ENCODE data around the gene CACNB1.

CACNB1 gene

DNA sequence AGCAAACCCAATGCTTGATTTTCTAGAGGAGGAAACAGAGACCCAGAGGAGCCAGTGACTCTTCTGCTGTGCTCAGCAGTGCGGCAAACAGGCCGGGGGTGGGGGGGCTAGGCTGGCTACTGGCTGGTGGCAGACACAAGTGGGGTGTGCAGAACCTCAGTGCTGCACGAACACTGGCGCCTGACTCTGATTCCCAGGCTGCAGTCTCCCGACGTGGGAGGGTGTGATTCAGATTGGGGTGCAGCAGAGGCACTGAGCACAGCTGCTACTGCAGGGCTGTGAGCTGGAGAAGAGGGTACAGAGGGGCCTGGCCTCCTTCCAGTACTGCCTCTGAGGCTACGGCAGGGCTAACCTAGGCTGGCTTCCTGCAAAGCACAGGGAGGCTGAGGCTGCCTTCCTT, 10.7 kb upstream of the CACNB1 start:
- Mint-ChIP-seq H3K36me3 (peaks cover 18% of the 10 kb centered on the region), H3K4me1 (peaks cover 35% of the 10 kb centered on the region), H3K27ac (no peak overlapping the region), H3K9me3 (no peaks in the 10 kb centered on the region), H3K27me3 (peaks cover 58% of the 10 kb centered on the region), H3K4me3 (no peak overlapping the region)
- no peak for DNase-seq
- CTCF ChIA-PET: interaction anchor here (1.5 to 8.2 kb wide), 6 partner anchors 10 to 40 kb away, joined by 4 to 162 read pairs (median 42); partner anchors contain the start of gene CACNB1

DNA sequence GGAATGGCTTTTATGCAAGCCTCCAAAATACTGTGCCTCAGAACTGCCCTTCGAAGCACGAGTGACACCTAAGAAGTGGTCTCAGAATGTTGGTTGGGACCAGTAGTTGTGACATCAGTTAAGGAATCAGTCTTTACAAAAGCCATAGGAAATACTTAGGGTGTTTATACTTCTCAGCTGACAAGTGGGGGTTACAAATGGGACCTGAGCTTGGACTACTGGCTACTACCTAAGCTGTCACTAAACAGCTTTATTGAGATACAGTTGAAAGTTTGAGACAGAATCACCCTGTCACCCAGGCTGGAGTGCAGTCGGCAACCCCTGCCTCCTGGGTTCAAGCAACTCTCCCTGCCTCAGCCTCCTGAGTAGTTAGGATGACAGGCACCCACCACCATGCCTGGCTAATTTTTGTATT, 7.7 kb upstream of the CACNB1 start:
- Mint-ChIP-seq H3K4me1 (peaks cover 57% of the 10 kb centered on the region), H3K4me3 (no peak overlapping the region), H3K36me3 (peaks cover 44% of the 10 kb centered on the region), H3K9me3 (no peaks in the 10 kb centered on the region), H3K27me3 (peaks cover 28% of the 10 kb centered on the region), H3K27ac (no peak overlapping the region)
- DNase-seq: no peak
- CTCF ChIA-PET: interaction anchor here (1.0 to 8.2 kb wide), 4 partner anchors 26 to 369 kb away, joined by 3 to 162 read pairs (median 78); no protein-coding TSS in a partner anchor

DNA sequence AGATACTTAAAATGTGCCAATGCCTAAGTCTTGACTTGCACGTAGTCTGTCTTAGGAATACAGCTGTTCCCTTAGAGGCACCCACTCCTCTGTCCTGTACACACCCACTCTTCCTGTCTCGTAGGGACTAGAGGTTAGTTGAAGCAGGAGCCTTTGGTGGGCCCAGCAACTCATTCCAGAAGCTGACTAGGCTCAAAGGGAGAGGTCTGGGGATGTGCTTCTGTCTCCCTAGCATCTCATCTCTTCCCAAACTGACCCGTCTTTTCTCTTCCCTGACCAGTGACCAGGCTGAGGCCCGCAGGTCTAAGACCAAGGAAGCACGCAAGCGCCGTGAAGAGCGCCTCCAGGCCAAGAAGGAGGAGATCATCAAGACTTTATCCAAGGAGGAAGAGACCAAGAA, 6.8 kb upstream of the CACNB1 start:
- no peak overlapping the region for H3K4me3 Mint-ChIP-seq

DNA sequence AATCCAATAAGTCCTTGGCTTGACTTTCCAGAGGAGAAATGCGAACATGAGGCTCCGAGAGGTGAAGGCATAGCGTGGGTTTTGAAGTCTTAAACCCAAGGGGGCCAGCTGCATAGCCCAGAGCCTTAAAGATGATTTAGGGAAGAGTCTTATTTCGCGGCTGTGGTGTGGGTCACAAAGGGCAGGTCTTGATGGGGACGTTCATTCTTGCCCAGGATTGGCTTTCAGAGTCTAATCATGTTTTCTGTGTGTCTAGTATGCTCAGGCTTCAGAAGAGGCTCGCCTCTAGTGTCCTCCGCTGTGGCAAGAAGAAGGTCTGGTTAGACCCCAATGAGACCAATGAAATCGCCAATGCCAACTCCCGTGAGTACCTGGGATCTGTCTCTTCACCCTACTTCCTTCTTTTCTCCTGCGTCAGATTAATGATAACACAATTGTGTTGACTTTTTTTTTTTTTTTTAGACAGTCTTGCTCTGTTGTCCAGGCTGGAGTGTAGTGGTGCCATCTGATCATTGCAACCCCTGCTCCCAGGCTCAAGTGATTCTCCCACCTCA, 3.6 kb upstream of the CACNB1 start:
- Mint-ChIP-seq H3K27me3 (no peaks in the 10 kb centered on the region), H3K4me3 (peak overlapping the region; percentile 94), H3K9me3 (no peaks in the 10 kb centered on the region), H3K36me3 (peaks cover 44% of the 10 kb centered on the region), H3K4me1 (peaks cover 56% of the 10 kb centered on the region), H3K27ac (peak overlapping the region; percentile 97)
- no peak for DNase-seq
- CTCF ChIA-PET: interaction anchor here (1.0 to 1.1 kb wide), 2 partner anchors 31 to 32 kb away, joined by 3 read pairs; no protein-coding TSS in a partner anchor

More for the DNA sequence above, 6.8 kb upstream of the CACNB1 start:
- no peak for DNase-seq
- H3K27me3 Mint-ChIP-seq: peaks cover 19% of the 10 kb centered on the region
- H3K4me1 Mint-ChIP-seq: peaks cover 61% of the 10 kb centered on the region
- CTCF ChIA-PET: interaction anchor here (1.2 to 8.2 kb wide), 4 partner anchors 27 to 41 kb away, joined by 3 to 162 read pairs (median 78); no protein-coding TSS in a partner anchor
- no peaks in the 10 kb centered on the region for H3K9me3 Mint-ChIP-seq
- no peak overlapping the region for H3K27ac Mint-ChIP-seq
- H3K36me3 Mint-ChIP-seq: peaks cover 44% of the 10 kb centered on the region

DNA sequence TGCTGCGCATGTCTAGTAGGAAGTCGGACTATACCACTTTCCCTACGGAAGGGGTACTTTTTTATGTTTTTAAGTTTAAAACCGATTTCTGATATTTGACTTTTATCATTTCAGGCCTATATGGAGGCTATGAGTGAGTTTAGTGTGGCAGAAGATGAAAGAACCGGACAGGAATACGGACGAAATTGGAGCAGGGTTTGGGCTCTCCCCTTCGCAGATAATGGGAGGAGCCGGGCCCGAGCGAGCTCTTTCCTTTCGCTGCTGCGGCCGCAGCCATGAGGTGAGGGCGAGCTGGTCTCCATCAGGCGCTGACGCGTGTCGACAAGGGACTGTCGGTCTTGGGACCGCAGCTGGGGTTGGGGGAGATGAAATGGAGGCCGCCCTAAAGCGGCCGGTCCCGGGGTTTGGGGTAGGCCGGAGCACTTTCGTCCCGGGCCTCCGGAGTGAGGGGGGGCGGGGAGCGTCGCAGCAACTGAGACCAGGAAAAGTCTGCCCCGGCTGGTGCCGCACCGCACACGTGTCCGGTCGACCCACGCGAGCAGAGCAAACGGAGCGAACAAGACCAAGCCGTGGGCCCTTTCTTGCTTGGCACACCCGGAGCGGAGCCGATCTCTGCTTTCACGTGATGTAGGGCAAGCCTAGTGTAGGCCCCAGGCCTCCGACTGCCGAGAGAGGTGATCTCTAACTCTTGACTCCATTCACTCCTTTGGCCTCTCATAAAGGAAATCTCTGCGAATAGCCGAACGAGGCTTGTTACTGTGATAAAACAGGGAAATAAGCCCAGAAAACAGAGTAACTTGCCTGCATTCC, 2.8 kb upstream of the CACNB1 start, which contains the start of gene RPL19:
TSS of gene RPL19 (plus strand) at position 214 of the 810 bp plus-strand sequence. CDS start at position 276, 62 bp downstream.
- Mint-ChIP-seq H3K27me3 (no peaks in the 10 kb centered on the region), H3K36me3 (peaks cover 46% of the 10 kb centered on the region), H3K4me1 (peaks cover 63% of the 10 kb centered on the region), H3K4me3 (peak within 1 kb of the TSS; percentile 94), H3K9me3 (no peaks in the 10 kb centered on the region), H3K27ac (peak within 1 kb of the TSS; percentile 97)
- CTCF ChIA-PET: interaction anchor here (0.8 to 1.7 kb wide), 8 partner anchors 17 to 47 kb away, joined by 3 to 9 read pairs (median 3); no protein-coding TSS in a partner anchor
- DNase-seq: peak; percentile 88

DNA sequence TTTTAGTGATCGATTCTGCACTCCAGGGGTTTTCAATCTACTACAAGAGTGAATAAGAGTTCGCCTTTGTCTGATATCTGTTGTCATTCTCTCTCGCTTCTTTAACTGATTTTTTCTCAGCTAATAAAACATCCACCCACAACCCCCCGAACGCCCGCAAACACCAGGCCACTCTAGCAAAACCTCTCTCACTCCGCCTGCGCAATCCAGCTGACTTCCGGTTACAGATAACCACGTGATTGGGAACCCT, 2.3 kb upstream of the CACNB1 start:
- Mint-ChIP-seq H3K4me1 (peaks cover 67% of the 10 kb centered on the region), H3K4me3 (peak overlapping the region; percentile 94), H3K27me3 (no peaks in the 10 kb centered on the region), H3K9me3 (no peaks in the 10 kb centered on the region), H3K36me3 (peaks cover 43% of the 10 kb centered on the region), H3K27ac (peak overlapping the region; percentile 97)
- peak; percentile 91 for DNase-seq
- CTCF ChIA-PET: interaction anchor here (0.8 to 1.7 kb wide), 8 partner anchors 18 to 46 kb away, joined by 3 to 9 read pairs (median 3); no protein-coding TSS in a partner anchor

DNA sequence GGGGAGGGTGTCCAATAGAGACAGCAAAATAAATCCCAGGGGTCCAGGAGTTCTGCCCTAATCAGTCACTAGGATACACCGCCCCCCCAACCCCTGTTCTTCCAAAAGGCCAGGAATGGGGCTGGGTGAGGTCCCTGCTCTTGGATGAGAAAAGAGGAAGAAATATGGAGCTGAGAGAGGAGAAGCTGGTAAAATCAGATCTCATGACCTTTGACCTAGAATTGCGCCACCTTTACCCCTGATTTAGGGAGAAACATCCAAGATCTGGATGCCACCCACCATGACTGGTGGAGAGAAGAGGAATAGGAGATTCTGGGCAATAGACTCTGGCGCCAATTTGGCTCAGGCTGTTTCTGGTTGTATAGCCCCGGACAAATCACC, 707 bp upstream of the CACNB1 start:
- no peaks in the 10 kb centered on the region for H3K27me3 Mint-ChIP-seq

DNA sequence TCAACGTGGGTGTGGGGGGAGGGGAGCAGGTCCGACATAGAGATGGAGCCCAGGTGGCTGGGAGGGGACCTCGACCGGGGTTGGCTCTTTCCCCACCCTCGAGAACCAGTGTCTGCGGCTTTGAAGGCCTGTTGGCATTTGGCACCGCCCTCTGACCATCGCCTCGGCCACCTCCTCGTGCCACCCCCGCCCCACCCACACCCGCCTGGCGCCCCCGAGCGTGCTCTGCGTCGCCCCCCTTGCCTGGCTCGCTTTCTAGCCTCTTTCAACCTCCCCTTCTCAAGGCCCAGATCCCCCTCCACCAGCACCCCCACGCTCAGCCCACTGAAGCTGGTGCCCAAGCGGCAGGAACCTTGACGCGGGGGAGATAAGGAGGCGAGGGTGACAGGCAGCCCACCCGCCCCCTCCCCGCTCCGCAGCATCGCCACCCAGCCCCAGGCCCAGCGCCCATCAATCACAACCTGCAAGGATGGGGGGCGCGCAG, 619 bp downstream of the CACNB1 start:
- H3K4me3 Mint-ChIP-seq: peak overlapping the region; percentile 94
- peaks cover 32% of the 10 kb centered on the region for H3K36me3 Mint-ChIP-seq
- H3K4me1 Mint-ChIP-seq: peaks cover 64% of the 10 kb centered on the region
- peak; percentile 46 for DNase-seq
- H3K27ac Mint-ChIP-seq: no peak overlapping the region
- no peaks in the 10 kb centered on the region for H3K9me3 Mint-ChIP-seq
- CTCF ChIA-PET: interaction anchor here (3.1 to 3.7 kb wide), 2 partner anchors 22 to 33 kb away, joined by 13 to 21 read pairs; no protein-coding TSS in a partner anchor
- H3K27me3 Mint-ChIP-seq: no peaks in the 10 kb centered on the region

More for the DNA sequence above, 707 bp upstream of the CACNB1 start:
- H3K4me1 Mint-ChIP-seq: peaks cover 72% of the 10 kb centered on the region
- peak overlapping the region; percentile 97 for H3K27ac Mint-ChIP-seq
- peak overlapping the region; percentile 94 for H3K4me3 Mint-ChIP-seq
- H3K9me3 Mint-ChIP-seq: no peaks in the 10 kb centered on the region
- DNase-seq: no peak
- CTCF ChIA-PET: interaction anchor here (1.0 to 1.7 kb wide), 3 partner anchors 10 to 34 kb away, joined by 3 to 4 read pairs (median 3); no protein-coding TSS in a partner anchor
- H3K36me3 Mint-ChIP-seq: peaks cover 35% of the 10 kb centered on the region

DNA sequence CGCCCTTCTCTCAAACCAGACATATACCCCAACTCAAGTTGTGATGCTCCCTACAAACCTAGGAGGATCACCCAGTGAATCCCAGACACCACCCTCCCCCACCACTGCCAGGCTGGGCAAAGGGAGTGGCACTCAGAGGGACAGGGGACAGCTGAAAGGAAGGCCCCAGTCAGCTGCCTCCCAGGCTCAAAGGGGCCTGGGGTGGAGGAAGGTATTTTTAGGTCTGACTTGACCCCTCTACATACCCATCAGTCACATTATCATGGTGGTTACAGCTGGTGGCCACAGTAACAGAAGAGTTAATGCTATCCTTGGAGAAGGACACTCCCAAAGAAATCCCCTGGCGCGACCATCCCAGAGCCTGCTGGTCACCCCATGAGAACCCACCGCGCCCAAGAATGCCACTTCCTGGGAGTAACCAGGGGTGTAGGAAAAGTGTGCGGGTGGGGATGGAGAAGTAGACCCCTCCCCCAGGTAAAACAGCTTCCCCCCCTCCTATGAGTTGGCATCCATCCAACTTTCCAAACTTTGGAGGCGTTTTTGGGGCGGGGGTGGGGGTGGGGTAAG, 1.1 kb downstream of the CACNB1 start:
- peaks cover 60% of the 10 kb centered on the region for H3K4me1 Mint-ChIP-seq
- H3K4me3 Mint-ChIP-seq: peak overlapping the region; percentile 75
- no peaks in the 10 kb centered on the region for H3K9me3 Mint-ChIP-seq
- no peaks in the 10 kb centered on the region for H3K27me3 Mint-ChIP-seq
- H3K36me3 Mint-ChIP-seq: peaks cover 30% of the 10 kb centered on the region
- DNase-seq: no peak
- CTCF ChIA-PET: interaction anchor here (3.1 to 3.7 kb wide), 2 partner anchors 21 to 32 kb away, joined by 13 to 21 read pairs; no protein-coding TSS in a partner anchor
- H3K27ac Mint-ChIP-seq: peak overlapping the region; percentile 42

DNA sequence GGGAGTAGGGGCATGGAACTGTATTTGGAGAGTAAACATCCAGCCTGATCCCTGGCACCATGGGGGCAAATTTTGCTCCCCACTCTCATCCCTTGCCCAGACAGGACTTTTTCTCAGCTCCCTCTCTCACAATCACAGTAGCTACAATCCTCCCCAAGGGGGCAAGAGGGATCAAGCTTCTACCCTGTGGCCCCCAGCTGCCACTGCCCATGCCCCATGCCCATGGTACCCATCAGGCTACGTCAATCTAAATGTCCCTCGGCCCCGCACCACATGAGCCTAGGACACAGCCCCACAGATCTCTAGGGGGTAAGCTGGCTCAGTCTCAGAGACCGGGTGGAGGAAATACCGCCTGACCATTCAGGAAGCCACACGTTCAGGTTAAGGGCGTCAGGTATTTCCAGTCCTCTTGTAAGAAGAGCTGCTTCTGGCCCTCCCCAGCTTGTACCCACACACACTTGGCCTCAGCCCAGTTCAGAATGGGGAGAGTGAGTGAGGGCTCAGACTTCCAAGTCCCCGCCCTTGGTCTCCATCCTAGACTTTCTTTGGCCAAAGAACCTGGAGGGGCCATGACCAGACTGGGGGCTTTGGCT, 1.8 kb downstream of the CACNB1 start:
- Mint-ChIP-seq H3K27ac (peak overlapping the region; percentile 16), H3K27me3 (no peaks in the 10 kb centered on the region), H3K4me1 (peaks cover 54% of the 10 kb centered on the region), H3K36me3 (peaks cover 24% of the 10 kb centered on the region), H3K4me3 (peak overlapping the region; percentile 75), H3K9me3 (no peaks in the 10 kb centered on the region)
- CTCF ChIA-PET: interaction anchor here (0.9 to 3.7 kb wide), 3 partner anchors 21 to 41 kb away, joined by 3 to 21 read pairs (median 13); no protein-coding TSS in a partner anchor
- no peak for DNase-seq

DNA sequence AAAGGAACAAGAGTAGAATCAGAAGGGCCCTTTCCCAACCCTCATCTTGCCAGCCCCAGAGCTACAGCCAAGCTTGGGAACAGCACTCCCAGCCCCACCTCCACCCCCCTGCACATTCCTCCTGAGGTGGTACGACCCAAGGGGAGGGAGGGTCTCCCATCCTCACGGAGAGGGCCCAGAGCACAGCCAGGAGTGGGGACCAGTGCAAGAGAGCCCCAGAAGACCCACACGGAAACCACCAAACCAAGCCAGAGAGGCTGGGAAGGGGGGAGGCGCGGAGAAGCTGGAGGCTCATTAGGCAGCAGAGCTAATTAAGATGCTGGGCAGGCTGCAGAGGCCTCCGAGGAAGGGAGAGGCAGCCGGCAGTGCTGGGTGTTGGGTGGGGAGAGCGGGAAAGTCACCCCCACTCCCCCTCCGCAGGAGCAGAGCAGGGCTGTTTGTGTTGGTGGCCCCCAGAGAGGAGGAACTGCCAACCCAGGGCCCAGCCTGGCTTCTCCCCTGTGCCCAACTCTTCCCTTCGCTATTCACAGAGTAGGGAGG, 2.4 kb downstream of the CACNB1 start:
- peak overlapping the region; percentile 12 for H3K4me3 Mint-ChIP-seq
- H3K4me1 Mint-ChIP-seq: peaks cover 50% of the 10 kb centered on the region
- CTCF ChIA-PET: interaction anchor here (0.9 to 3.7 kb wide), 3 partner anchors 20 to 41 kb away, joined by 3 to 21 read pairs (median 13); no protein-coding TSS in a partner anchor
- DNase-seq: no peak
- H3K9me3 Mint-ChIP-seq: no peaks in the 10 kb centered on the region
- no peaks in the 10 kb centered on the region for H3K27me3 Mint-ChIP-seq
- no peak overlapping the region for H3K27ac Mint-ChIP-seq
- H3K36me3 Mint-ChIP-seq: peaks cover 18% of the 10 kb centered on the region

DNA sequence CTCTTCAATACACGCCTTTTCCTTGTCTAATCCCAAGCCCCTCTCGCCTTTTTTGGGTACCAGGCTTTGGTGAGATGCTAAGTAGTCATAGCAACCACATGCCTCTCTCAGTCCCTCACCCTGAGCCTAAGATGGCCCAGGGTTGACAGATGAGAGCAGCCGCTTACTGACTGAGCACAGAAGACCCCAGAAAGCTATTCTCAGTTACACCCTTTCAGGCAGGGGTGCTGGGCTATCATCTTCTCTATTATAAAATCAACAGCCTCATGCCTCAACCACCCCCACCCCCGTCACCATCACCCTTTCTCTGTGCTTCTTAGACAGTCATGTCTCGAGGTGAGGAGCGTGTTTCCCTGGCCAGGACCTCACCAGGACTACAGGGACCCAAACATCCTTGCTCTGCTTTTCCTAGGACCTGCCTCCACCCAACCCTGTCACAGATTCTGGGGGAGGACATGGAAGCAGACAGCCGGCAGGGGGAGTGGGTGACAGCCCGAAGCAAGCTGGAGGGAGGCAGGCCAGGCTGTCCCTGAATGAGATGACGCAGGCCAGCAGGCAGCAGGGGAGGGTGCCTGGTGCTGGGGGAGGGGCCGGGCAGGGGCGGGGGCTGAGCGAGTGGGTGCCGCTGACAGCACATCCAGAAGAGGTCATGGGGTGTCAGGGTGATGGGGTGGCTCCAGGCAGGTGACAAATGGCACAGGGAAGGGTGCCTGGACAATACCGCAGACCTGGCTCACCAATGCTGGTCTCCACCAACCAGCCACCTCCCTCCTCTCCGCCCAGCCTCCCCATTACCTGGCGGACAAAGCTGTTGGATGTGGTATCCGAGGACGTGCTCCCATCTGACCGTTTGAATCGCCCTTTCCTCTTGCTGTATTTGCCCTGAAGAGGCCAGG, 3.1 kb downstream of the CACNB1 start:
- Mint-ChIP-seq H3K36me3 (peaks cover 18% of the 10 kb centered on the region), H3K4me3 (no peak overlapping the region), H3K27ac (peak overlapping the region; percentile 66), H3K27me3 (no peaks in the 10 kb centered on the region), H3K4me1 (peaks cover 43% of the 10 kb centered on the region), H3K9me3 (no peaks in the 10 kb centered on the region)
- CTCF ChIA-PET: interaction anchor here (1.2 to 3.7 kb wide), 3 partner anchors 19 to 50 kb away, joined by 3 to 21 read pairs (median 13); no protein-coding TSS in a partner anchor
- no peak for DNase-seq

All from activated naive CD4-positive, alpha-beta T cell treated with anti-CD3 and anti-CD28 coated beads, Interleukin-2, amount 10 ng/mL, durations not matched to agents 7 days and 5 days (primary cell).